GM23248 (cell line): ENCODE results near the gene NOVA2. TPM values are rescaled to one million over a fixed set of nuclear protein-coding genes. Genes with fewer than 3 reads are reported as not detected.

Experiments used
- DNase-seq: peaks from one replicate; pipeline ENCODE4 v3.0.0-alpha.2; 2015
- H2AFZ ChIP-seq: fragments of 200-600 bp; sonication (generic); 2 replicates; pipeline ENCODE4 v1.6.1; 2016; ENCODE audit warnings: antibody characterized with exemption
- H3F3A ChIP-seq: fragments of 200-600 bp; sonication (generic); 2 replicates; pipeline ENCODE4 v1.6.1; 2016; ENCODE audit warnings: mild to moderate bottlenecking, antibody characterized with exemption, mixed run types; ENCODE audit not compliant: insufficient read depth
- H3K27ac ChIP-seq: fragments of 200-600 bp; sonication (generic); 2 replicates; pipeline ENCODE4 v1.5.1; 2016; ENCODE audit warnings: mild to moderate bottlenecking
- H3K27me3 ChIP-seq: fragments of 200-600 bp; sonication (generic); replicated peaks from 2 replicates; pipeline ENCODE4 v1.6.1; 2016; ENCODE audit warnings: mild to moderate bottlenecking; ENCODE audit not compliant: insufficient read depth
- H3K36me3 ChIP-seq: fragments of 200-600 bp; sonication (generic); 2 replicates; pipeline ENCODE4 v1.6.1; 2016; ENCODE audit warnings: low read depth, mild to moderate bottlenecking
- H3K4me1 ChIP-seq: fragments of 200-600 bp; sonication (generic); 2 replicates; pipeline ENCODE4 v1.6.1; 2016; ENCODE audit warnings: mild to moderate bottlenecking; ENCODE audit not compliant: insufficient read depth
- H3K4me2 ChIP-seq: fragments of 200-600 bp; sonication (generic); one replicate; pipeline ENCODE4 v1.6.1; 2016; ENCODE audit warnings: mild to moderate bottlenecking; ENCODE audit not compliant: unreplicated experiment
- H3K4me3 ChIP-seq: fragments of 200-600 bp; sonication (generic); 2 replicates; pipeline ENCODE4 v1.5.1; 2016; ENCODE audit warnings: mild to moderate bottlenecking
- H3K79me2 ChIP-seq: fragments of 200-600 bp; sonication (generic); 2 replicates; pipeline ENCODE4 v1.6.1; 2016; ENCODE audit warnings: mild to moderate bottlenecking; ENCODE audit not compliant: insufficient read depth
- H3K9ac ChIP-seq: fragments of 200-600 bp; sonication (generic); 2 replicates; pipeline ENCODE4 v1.6.1; 2016; ENCODE audit warnings: mild to moderate bottlenecking
- H3K9me2 ChIP-seq: fragments of 200-600 bp; sonication (generic); 2 replicates; pipeline ENCODE4 v1.6.1; 2016; ENCODE audit warnings: mixed run types, mild to moderate bottlenecking, moderate library complexity; ENCODE audit not compliant: insufficient read depth
- H3K9me3 ChIP-seq: fragments of 200-600 bp; sonication (generic); one replicate; pipeline ENCODE4 v1.6.1; 2017; ENCODE audit warnings: low read depth
- H4K20me1 ChIP-seq: fragments of 200-600 bp; sonication (generic); 2 replicates; pipeline ENCODE4 v1.6.0; 2016; ENCODE audit not compliant: insufficient read depth
- EZH2 ChIP-seq: fragments of 200-600 bp; sonication (generic); IDR thresholded peaks from 2 replicates; pipeline ENCODE4 v1.6.1; 2018; ENCODE audit warnings: antibody characterized with exemption, mild to moderate bottlenecking; ENCODE audit not compliant: insufficient read depth, poor library complexity, severe bottlenecking
- EZH2phosphoT487 ChIP-seq: fragments of 200-600 bp; sonication (generic); IDR thresholded peaks from 2 replicates; pipeline ENCODE4 v1.6.1; 2018; ENCODE audit warnings: antibody characterized with exemption, moderate library complexity, mild to moderate bottlenecking, low read depth; ENCODE audit not compliant: insufficient read depth
- WGBS, 2 experiments: methylation state at CpG; one replicate each; pipeline ENCODE4 v1.1.6; 2015 to 2017; ENCODE audit warnings: low lambda C conversion rate in 2 of 2, low coverage in 1 of 2; ENCODE audit errors: missing lambda C conversion rate in 2 of 2; 5-methylcytosine and 5-hydroxymethylcytosine counted together
- in situ Hi-C: fragments of 300-500 bp; cut with MboI; formaldehyde crosslinking; loops from 2 replicates; pipeline ENCODE4 v1.15.0; 2020
- polyA plus RNA-seq: library from polyadenylated mRNA; unstranded; fragments of >200 nt; fragmentation: Nextera tagmentation; extraction: Ambion mirVana; gene quantifications from 2 replicates; pipeline ENCODE4 v1.2.1, GENCODE V29; 2016
- total RNA-seq: library from RNA; depleted of rRNA; stranded (reverse); fragments of >200 nt; shearing (Covaris generic); gene quantifications from 2 replicates; pipeline ENCODE4 v1.2.3, GENCODE V29; 2014

Gene NOVA2
- total and polyA plus RNA-seq, 2 experiments from 2014 or later, result not detected

DNA sequence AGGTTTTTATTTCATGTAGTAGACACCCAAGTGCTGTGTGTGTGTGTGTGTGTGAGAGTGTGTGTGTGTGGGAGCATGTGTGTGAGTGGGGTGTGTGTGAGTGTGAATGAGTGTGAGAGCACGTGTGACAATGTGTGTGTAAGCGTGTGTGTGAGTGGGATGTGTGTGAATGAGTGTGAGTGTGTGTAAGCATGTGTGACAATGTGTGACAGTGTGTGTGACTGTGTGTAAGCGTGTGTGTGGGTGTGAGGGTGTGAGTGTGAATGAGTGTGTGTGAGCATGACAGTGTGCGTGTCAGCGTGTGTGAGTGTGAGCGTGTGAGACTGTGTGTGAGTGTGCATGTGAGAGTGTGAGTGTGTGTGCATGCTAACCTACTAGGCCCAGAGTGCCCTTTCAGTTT, 15.3 kb downstream of the NOVA2 start:
- no peaks in the 10 kb centered on the region for H3K79me2 ChIP-seq
- H2AFZ ChIP-seq, result no peak overlapping the region
- peaks cover 16% of the 10 kb centered on the region for H3K27me3 ChIP-seq
- H3K27ac ChIP-seq, result no peak overlapping the region
- in situ Hi-C loops, result no loop called here
- WGBS, 2 experiments, result 59 to 69% methylated on average over 6 of the region's 6 CpGs
- H3K4me1 ChIP-seq, result no peaks in the 10 kb centered on the region
- no peaks in the 10 kb centered on the region for H3F3A ChIP-seq
- no peak overlapping the region for H3K4me2 ChIP-seq
- no peak overlapping the region for H3K9ac ChIP-seq
- no peaks in the 10 kb centered on the region for H3K9me2 ChIP-seq
- no peaks in the 10 kb centered on the region for H3K36me3 ChIP-seq
- no peak for DNase-seq
- TF ChIP-seq EZH2phosphoT487 (no peak), EZH2 (no peak)
- H3K9me3 ChIP-seq, result no peaks in the 10 kb centered on the region
- H4K20me1 ChIP-seq, result no peaks in the 10 kb centered on the region
- H3K4me3 ChIP-seq, result no peak overlapping the region

DNA sequence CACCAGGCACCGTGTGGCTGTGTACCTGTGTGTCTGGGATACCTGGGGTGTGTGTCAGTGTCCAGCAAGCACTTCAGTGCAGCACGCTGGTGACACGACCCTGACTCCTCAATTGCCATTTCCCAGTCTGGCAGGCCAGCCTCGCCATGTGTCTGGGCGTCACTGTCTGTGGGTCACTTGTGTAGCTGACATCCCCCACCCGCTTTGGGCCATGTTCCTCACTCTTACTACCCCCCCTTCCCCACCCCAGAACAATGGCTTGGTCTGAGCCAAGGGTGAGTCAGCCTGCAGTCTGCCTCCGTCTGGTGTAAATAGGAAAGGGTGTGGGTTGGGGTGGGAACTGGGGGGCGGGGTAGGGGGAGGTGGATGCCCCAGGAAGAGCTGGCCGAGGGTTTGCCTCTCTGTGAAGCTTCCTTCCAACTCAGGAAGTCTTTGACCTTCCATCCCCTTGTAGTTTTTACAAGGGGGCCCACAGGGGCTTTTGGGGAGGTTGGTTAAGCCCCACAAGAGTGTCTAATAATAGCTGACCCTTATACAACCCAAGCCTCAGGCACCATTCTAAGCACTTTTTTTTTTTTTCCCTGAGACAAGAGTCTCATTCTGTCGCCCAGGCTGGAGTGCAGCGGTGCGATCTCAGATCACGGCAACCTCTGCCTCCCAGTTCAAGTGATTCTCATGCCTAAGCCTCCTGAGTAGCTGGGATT, 17.6 kb downstream of the NOVA2 start:
- 57 to 63% methylated on average over 12 to 13 of the region's 13 CpGs for WGBS, 2 experiments
- in situ Hi-C loops, result no loop called here
- no peak overlapping the region for H3K9ac ChIP-seq
- no peaks in the 10 kb centered on the region for H3F3A ChIP-seq
- no peak overlapping the region for H3K27ac ChIP-seq
- H3K4me2 ChIP-seq, result no peak overlapping the region
- no peaks in the 10 kb centered on the region for H3K79me2 ChIP-seq
- no peak overlapping the region for H2AFZ ChIP-seq
- no peak for DNase-seq
- no peaks in the 10 kb centered on the region for H3K9me3 ChIP-seq
- no peak overlapping the region for H3K4me3 ChIP-seq
- H3K27me3 ChIP-seq, result peaks cover 10% of the 10 kb centered on the region
- H3K9me2 ChIP-seq, result no peaks in the 10 kb centered on the region
- H4K20me1 ChIP-seq, result no peaks in the 10 kb centered on the region
- no peak for TF ChIP-seq EZH2phosphoT487
- no peak for TF ChIP-seq EZH2
- no peaks in the 10 kb centered on the region for H3K36me3 ChIP-seq
- no peaks in the 10 kb centered on the region for H3K4me1 ChIP-seq

- H3K27ac ChIP-seq, result no peak overlapping the region
- TF ChIP-seq EZH2, result no peak
- TF ChIP-seq EZH2phosphoT487, result no peak
- H3F3A ChIP-seq, result no peaks in the 10 kb centered on the region
- no peak overlapping the region for H3K4me3 ChIP-seq
- in situ Hi-C loops, result no loop called here
- no peaks in the 10 kb centered on the region for H4K20me1 ChIP-seq
- no peak for DNase-seq
- H3K9me2 ChIP-seq, result no peaks in the 10 kb centered on the region
- peaks cover 2% of the 10 kb centered on the region; the same call in 1 of the 2 replicates for H3K27me3 ChIP-seq
- H2AFZ ChIP-seq, result no peak overlapping the region
- 6 to 8% methylated on average over 9 of the region's 9 CpGs for WGBS, 2 experiments
- H3K36me3 ChIP-seq, result no peaks in the 10 kb centered on the region
- no peaks in the 10 kb centered on the region for H3K79me2 ChIP-seq
- H3K9ac ChIP-seq, result no peak overlapping the region
- no peaks in the 10 kb centered on the region for H3K4me1 ChIP-seq
- no peak overlapping the region for H3K4me2 ChIP-seq
- H3K9me3 ChIP-seq, result no peaks in the 10 kb centered on the region
Measured at GRCh38 chr19:45954156-45954555, 19.5 kb downstream of the NOVA2 start.

- no peaks in the 10 kb centered on the region for H3K9me2 ChIP-seq
- H3K27ac ChIP-seq, result no peak overlapping the region
- H3K27me3 ChIP-seq, result no peaks in the 10 kb centered on the region; the same call in 1 of the 2 replicates
- H3K4me3 ChIP-seq, result no peak overlapping the region
- no peaks in the 10 kb centered on the region for H3F3A ChIP-seq
- no peak overlapping the region for H3K4me2 ChIP-seq
- WGBS, 2 experiments, result 67 to 79% methylated on average over 8 of the region's 8 CpGs
- no peak for DNase-seq
- H3K79me2 ChIP-seq, result no peaks in the 10 kb centered on the region
- no peak overlapping the region for H3K9ac ChIP-seq
- no peaks in the 10 kb centered on the region for H4K20me1 ChIP-seq
- no peaks in the 10 kb centered on the region for H3K9me3 ChIP-seq
- H2AFZ ChIP-seq, result no peak overlapping the region; the same call in 1 of the 2 replicates
- H3K4me1 ChIP-seq, result no peaks in the 10 kb centered on the region
- H3K36me3 ChIP-seq, result no peaks in the 10 kb centered on the region
- in situ Hi-C loops, result no loop called here
- TF ChIP-seq EZH2 (no peak), EZH2phosphoT487 (no peak)
Measured at GRCh38 chr19:45953676-45954075, 20.0 kb downstream of the NOVA2 start.
